Inflammatory macrophage treated with lipopolysaccharide for 4 hours (primary cell): ENCODE data around the gene STEAP2.
A peak's percentile ranks its signal among the peaks of the same experiment; 100 is the strongest.

Experiments
- DNase-seq: peaks from one replicate; pipeline ENCODE4 v3.0.0-alpha.2; 2020

Gene STEAP2

GRCh38 chr7:90194911-90195809, 16.4 kb upstream of the STEAP2 start:
- no peak for DNase-seq

DNA sequence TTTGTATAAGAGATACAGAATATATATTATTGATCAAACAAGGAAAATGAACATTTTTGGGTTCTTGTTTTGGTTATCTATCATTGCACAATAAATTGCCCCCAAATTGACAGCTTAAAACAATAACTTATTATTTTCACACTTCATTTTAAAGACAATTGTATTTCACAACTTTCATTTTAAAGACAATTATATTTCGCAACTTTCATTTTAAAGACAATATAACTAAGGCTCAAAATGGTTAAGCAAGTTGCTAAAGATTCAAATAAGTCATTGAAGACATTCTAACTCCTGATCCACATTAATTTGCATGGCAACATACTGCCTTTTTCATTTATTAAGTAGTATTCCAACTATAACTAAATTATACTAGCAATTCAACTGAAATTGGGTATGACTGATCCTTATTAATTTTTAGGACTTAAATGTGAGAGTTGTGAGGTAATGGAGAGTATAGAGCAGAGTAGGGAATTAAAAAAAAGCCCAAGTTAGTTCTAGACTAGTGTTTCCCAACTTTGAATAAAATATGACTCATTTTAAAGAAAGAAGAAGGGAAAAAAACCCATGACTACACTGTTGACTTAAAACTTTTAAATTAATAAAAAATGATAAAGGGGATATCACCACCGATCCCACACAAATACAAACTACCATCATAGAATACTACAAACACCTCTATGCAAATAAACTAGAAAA, 9.9 kb upstream of the STEAP2 start:
- DNase-seq, result peak; percentile 21

DNA sequence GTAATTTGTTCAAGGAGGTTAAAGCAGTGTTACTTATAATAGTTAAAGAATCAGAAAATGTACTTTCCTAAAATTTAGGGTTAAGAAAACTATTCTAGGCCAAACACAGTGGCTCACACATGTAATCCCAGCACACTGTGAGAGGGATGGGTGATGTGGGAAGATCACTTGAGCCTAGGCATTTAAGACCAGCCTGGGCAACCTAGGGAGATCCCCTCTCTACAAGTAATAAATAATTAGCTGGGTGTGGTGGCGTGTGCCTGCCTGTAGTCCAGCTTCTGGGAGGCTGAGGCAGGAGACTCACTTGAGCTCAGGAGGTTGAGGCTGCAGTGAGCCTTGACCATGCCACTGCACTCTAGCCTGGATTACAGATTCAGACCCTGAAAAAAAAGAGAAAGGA, 3.6 kb upstream of the STEAP2 start:
- no peak for DNase-seq

DNA sequence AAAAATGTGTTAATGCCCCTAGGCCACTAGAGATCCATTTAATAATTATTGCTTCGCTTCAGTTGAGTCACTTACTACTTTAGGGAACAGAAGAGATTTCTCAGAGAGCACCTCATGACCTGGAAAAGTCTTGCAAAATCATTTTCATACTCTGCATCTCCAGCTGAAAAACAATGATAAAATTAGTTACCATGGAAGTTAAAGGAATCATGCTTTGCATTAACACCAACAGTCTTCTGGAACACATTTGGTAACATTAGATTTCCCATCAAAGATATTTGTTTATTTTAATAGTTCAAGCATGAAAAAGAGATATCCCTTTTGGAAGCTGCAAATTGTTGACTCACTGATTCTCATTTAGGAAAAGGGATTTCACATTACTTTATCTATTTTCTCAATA, 1.8 kb upstream of the STEAP2 start:
- DNase-seq, result no peak

- DNase-seq, result no peak
These were observed 1.1 kb upstream of the STEAP2 start for GRCh38 chr7:90210475-90210874.

DNA sequence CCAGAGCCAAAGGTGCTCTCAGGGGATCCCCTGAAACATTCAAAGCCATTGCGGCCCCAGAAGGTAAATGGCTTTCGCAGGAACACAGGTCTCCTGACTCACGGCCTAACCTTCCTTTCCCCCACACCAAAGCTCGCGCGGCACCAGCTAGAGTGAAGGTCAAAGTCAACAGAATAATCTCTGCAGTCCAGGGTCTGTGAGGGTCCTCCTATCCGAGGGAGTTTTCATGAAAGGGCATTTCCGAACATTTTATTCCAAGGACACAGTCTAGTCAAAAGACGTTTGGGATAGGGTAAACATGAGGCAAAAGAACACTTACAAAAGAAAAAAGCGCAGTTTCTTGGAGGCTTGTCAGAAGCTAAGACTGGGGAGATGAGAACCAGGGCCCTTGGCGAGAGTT, 559 bp upstream of the STEAP2 start:
- DNase-seq, result no peak

GRCh38 chr7:90212149-90212495, 582 bp downstream of the STEAP2 start:
- DNase-seq, result no peak

DNA sequence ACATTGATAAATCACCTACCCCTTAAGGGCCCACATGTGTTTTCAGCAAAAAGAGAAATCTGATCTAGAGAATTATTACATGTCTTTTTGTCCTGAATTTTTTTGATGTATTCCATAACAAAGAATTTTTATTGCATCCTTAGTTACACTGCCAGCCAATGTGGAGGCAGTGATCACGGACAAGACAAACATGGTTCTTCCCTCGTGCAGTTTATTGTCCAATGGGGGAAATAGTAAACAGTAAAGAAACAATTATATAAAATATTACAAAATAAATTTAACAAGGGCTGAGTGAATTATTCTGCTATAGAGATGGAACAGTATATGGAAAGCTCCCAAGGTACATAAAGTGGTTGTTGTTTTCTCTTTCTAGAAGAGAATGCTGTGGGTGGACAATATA, 2.0 kb downstream of the STEAP2 start:
- DNase-seq, result no peak

DNA sequence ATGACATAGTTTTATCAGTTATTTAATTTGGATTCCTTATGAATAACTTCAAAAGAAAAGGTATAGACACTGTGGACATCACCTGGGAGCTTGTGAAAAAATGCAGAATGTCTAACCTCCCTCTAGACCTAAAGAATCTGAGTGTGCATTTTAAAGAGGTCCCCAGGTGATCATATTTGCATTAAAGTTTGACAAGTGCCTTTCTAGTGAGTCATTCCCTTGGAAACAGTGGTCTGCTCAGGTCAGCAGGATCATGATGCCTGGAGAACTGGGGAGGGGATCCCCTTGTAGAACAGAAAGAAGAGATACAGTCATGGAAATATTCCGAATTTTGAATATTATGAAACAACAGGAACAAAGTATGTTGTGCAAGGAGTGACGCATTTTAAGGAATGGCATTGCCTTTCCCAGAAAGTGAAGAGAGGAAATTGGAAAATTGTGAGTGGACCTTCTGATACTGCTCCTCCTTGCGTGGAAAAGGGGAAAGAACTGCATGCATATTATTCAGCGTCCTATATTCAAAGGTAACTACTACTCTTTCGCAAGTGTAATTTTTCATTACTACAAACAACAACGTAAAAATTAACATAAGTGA, 4.6 kb downstream of the STEAP2 start:
- DNase-seq, result no peak

- no peak for DNase-seq
These were observed 5.2 kb downstream of the STEAP2 start for GRCh38 chr7:90216771-90217170.

DNA sequence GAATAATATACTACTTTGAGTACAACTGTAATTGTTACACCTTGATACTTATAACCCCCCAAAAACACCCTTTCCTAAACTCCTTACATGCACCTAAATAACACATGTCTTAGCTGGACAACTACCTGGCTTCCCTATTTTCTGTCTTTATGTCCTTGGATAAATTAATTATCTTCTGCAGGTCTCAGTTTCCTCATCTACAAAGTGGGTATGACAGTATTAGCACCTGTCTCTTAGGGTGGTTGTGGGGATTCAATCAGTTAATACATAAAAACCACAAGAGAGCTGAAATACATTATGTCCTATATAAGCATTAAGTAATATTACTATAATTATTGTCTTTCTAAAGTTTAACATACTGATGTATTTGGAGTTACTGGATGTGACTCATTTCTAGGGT, 10.8 kb downstream of the STEAP2 start:
- no peak for DNase-seq

DNA sequence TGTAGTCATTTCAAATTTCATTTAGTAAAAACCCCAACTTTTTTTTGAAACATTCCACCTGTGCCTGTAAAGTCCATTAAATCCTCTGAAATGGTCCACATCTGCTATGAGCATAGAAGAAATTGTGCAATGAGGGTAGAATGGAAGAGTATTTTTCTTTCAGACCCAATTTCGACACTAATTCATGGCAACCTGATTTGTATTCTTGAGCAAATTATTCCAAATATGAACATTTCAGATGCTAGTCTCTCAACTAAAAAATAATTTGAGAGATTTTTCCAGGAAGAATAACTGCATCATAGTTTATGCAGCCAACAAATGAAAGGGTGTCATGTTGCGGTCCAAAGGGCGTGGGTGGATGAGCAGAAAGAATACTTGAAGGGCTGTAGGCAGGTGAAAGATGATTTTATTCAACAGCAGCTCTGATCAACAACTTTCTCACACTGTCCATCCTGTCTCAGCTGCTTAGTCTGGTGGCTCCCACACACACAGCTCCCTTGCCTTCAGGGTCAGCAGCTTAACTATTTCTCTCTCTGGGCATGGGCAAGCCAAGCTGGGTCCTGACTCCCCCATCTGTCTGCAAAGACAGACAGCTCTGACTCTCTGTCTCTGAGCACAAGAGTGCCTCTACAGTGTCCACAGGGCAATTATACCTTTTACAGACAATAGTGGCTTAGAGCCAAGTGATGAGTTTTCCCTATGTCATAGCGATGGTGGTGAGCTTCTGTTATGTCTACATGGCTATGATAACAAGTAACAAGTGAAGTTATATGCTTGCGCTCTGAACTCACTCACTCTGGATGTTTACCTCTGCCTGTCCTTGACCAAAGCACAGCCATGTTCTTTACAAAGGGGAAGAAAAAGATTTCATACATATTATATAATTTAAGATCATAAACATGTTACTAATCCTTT, 11.5 kb downstream of the STEAP2 start:
- DNase-seq, result no peak

- DNase-seq, result no peak
These were observed 12.7 kb downstream of the STEAP2 start for GRCh38 chr7:90224195-90224594.

DNA sequence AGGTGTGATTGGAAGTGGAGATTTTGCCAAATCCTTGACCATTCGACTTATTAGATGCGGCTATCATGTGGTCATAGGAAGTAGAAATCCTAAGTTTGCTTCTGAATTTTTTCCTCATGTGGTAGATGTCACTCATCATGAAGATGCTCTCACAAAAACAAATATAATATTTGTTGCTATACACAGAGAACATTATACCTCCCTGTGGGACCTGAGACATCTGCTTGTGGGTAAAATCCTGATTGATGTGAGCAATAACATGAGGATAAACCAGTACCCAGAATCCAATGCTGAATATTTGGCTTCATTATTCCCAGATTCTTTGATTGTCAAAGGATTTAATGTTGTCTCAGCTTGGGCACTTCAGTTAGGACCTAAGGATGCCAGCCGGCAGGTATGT, 13.6 kb downstream of the STEAP2 start:
- DNase-seq, result no peak

GRCh38 chr7:90225601-90226000, 14.1 kb downstream of the STEAP2 start:
- DNase-seq, result no peak

DNA sequence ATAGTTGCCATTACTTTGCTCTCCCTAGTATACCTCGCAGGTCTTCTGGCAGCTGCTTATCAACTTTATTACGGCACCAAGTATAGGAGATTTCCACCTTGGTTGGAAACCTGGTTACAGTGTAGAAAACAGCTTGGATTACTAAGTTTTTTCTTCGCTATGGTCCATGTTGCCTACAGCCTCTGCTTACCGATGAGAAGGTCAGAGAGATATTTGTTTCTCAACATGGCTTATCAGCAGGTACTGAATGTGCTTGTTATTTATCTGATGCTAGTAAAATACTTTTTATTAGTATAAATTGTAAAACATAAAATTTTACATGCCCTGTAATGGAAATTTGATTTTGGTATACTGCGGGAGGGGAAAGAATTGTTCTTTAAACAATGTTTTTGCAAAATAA, 15.7 kb downstream of the STEAP2 start:
- no peak for DNase-seq

- DNase-seq, result no peak
These were observed 18.1 kb downstream of the STEAP2 start for GRCh38 chr7:90229682-90230081.

GRCh38 chr7:90230834-90231233, 19.3 kb downstream of the STEAP2 start:
- DNase-seq, result no peak

GRCh38 chr7:90231304-90231703, 19.8 kb downstream of the STEAP2 start:
- DNase-seq, result no peak

DNA sequence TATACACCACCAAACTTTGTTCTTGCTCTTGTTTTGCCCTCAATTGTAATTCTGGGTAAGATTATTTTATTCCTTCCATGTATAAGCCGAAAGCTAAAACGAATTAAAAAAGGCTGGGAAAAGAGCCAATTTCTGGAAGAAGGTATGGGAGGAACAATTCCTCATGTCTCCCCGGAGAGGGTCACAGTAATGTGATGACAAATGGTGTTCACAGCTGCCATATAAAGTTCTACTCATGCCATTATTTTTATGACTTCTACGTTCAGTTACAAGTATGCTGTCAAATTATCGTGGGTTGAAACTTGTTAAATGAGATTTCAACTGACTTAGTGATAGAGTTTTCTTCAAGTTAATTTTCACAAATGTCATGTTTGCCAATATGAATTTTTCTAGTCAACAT, 20.9 kb downstream of the STEAP2 start:
- no peak for DNase-seq

- DNase-seq, result no peak
These were observed 22.0 kb downstream of the STEAP2 start for GRCh38 chr7:90233569-90233968.

- DNase-seq, result no peak
These were observed 25.3 kb downstream of the STEAP2 start for GRCh38 chr7:90236721-90237289.

GRCh38 chr7:90238022-90238421, 26.5 kb downstream of the STEAP2 start:
- DNase-seq, result no peak
